Astrocyte of the cerebellum (primary cell): ENCODE results near the gene MID1.

Experiments
- DNase-seq: peaks from one replicate; pipeline ENCODE4 v3.0.0-alpha.2; 2011; ENCODE audit warnings: low read depth
- H3K4me3 ChIP-seq: 2 replicates; pipeline ENCODE4 v1.5.1; 2011; ENCODE audit warnings: mild to moderate bottlenecking, low read depth, low read length, moderate library complexity
- in situ Hi-C: cut with HindIII; loops from 2 replicates; pipeline ENCODE4 v1.10.0; 2017; ENCODE audit warnings: low sequenced_read_pairs
- TF ChIP-seq, protein P1 (sequence below): IDR thresholded peaks from 2 replicates; pipeline ENCODE4 v1.5.1; 2012; ENCODE audit warnings: low read length, low read depth, moderate library complexity, mild to moderate bottlenecking; ENCODE audit errors: missing control alignments

Gene MID1

GRCh38 chrX:10423716-10424115, 196.7 kb downstream of the MID1 start:
- H3K4me3 ChIP-seq, result no peak overlapping the region
- in situ Hi-C loops, result loop anchor here (5.0 kb wide), 1 partner anchor 34 kb away; no protein-coding TSS in a partner anchor
- TF ChIP-seq, protein P1, sequence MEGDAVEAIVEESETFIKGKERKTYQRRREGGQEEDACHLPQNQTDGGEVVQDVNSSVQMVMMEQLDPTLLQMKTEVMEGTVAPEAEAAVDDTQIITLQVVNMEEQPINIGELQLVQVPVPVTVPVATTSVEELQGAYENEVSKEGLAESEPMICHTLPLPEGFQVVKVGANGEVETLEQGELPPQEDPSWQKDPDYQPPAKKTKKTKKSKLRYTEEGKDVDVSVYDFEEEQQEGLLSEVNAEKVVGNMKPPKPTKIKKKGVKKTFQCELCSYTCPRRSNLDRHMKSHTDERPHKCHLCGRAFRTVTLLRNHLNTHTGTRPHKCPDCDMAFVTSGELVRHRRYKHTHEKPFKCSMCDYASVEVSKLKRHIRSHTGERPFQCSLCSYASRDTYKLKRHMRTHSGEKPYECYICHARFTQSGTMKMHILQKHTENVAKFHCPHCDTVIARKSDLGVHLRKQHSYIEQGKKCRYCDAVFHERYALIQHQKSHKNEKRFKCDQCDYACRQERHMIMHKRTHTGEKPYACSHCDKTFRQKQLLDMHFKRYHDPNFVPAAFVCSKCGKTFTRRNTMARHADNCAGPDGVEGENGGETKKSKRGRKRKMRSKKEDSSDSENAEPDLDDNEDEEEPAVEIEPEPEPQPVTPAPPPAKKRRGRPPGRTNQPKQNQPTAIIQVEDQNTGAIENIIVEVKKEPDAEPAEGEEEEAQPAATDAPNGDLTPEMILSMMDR, result no peak
- DNase-seq, result no peak

DNA sequence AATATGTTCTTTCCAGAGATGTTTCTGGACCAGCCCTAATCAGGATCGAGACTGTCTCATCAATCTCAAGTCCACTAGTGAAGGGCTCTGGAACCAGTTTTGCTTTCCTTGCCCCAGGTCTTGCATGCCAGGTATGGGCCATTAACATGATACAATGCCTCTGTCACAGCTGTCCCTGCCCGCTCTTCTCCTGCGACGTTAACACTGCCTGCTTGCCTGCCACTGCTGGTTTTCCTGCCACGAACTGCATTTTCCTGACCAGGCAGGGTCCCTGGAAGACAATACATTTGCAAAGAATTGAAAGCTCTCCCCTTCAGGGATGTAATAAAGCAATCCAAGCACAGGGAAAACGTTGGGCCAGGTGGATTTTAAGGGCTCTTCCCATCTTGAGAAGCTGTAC, 200.3 kb downstream of the MID1 start:
- H3K4me3 ChIP-seq, result no peak overlapping the region
- no peak for DNase-seq
- in situ Hi-C loops, result loop anchor here (5.0 kb wide), 1 partner anchor 37 kb away; no protein-coding TSS in a partner anchor
- TF ChIP-seq, protein P1, result no peak

- no peak for DNase-seq
- in situ Hi-C loops, result no loop called here
- TF ChIP-seq, protein P1, result no peak
- H3K4me3 ChIP-seq, result no peak overlapping the region
Observed at GRCh38 chrX:10416424-10416823, 204.0 kb downstream of the MID1 start.

DNA sequence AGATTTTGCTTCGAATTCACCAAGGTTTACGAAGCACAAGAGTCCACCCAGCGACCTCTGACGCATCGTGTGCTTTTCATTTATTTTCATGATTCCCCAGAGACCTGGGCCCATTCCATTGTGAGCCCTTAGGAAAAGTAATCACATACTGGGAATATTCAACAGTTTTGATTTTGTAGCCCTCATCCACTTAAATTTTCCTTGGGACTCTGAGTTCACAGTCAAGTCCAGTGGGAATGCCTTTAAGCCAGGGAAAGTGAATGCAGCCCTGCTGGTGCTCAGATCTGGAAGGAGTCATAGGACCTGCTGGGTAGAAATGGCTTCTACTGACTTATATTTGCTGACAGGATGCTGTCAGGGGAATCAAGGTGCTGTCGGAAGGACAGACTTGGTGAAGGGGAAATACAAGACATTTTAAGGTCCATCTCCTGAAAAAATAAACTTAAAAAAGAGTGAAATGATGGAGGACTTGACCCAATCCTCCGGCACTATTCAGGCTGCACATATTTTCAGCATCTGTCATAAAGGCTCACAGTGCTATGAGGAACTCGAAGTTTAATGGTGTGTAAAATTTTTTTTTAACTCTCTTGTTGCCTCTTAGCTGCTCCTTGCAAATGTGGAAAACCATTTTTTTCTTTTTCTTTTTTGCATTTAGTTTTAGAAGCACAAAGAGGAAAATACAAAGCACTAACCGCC, 204.9 kb downstream of the MID1 start:
- TF ChIP-seq, protein P1, result no peak
- H3K4me3 ChIP-seq, result no peak overlapping the region
- in situ Hi-C loops, result no loop called here
- peak; percentile 23 for DNase-seq

- no peak overlapping the region for H3K4me3 ChIP-seq
- in situ Hi-C loops, result no loop called here
- DNase-seq, result peak; percentile 19
- TF ChIP-seq, protein P1, result no peak
Observed at GRCh38 chrX:10414862-10415261, 205.5 kb downstream of the MID1 start.

- no peak for DNase-seq
- TF ChIP-seq, protein P1, result no peak
- H3K4me3 ChIP-seq, result no peak overlapping the region
- in situ Hi-C loops, result no loop called here
Observed at GRCh38 chrX:10414156-10414824, 206.1 kb downstream of the MID1 start.
